GM13976 (cell line): ENCODE measurements around the gene MED13L.

Experiments
- DNase-seq: peaks from one replicate; pipeline ENCODE4 v3.0.0; 2012; ENCODE audit warnings: low spot score
- CTCF ChIP-seq: IDR thresholded peaks from 2 replicates; pipeline ENCODE4 v1.5.1; 2012; ENCODE audit warnings: borderline replicate concordance, mild to moderate bottlenecking; ENCODE audit not compliant: insufficient read depth; ENCODE audit errors: extremely low read depth, missing control alignments, control extremely low read depth
- in situ Hi-C: fragments of 300-500 bp; cut with MboI; formaldehyde crosslinking; loops from one replicate; pipeline ENCODE4 v1.12.0; 2022; ENCODE audit warnings: low sequenced_read_pairs, mixed read lengths, inconsistent platforms; ENCODE audit not compliant: unreplicated experiment

MED13L gene

GRCh38 chr12:116077431-116077830 is 200.1 kb downstream of the MED13L start:
- TF ChIP-seq CTCF, result no peak
- DNase-seq, result no peak

GRCh38 chr12:116076399-116076798 is 201.1 kb downstream of the MED13L start:
- DNase-seq, result no peak
- TF ChIP-seq CTCF, result no peak
- in situ Hi-C loops, result no loop called here

More at GRCh38 chr12:116077431-116077830, 200.1 kb downstream of the MED13L start:
- in situ Hi-C loops, result no loop called here

- no peak for DNase-seq
- TF ChIP-seq CTCF, result no peak
- in situ Hi-C loops, result no loop called here
Observed at GRCh38 chr12:116074686-116075085, 202.8 kb downstream of the MED13L start.

GRCh38 chr12:116071555-116072230 is 205.8 kb downstream of the MED13L start:
- DNase-seq, result no peak
- in situ Hi-C loops, result no loop called here
- TF ChIP-seq CTCF, result no peak

GRCh38 chr12:116070444-116070843 is 207.0 kb downstream of the MED13L start:
- no peak for TF ChIP-seq CTCF
- in situ Hi-C loops, result no loop called here
- DNase-seq, result no peak

GRCh38 chr12:116069943-116070342 is 207.6 kb downstream of the MED13L start:
- DNase-seq, result no peak
- TF ChIP-seq CTCF, result no peak
- in situ Hi-C loops, result no loop called here
